Colonic mucosa (tissue), 4 donors: ENCODE results near the gene IL20. TPM values are rescaled to one million over a fixed set of nuclear protein-coding genes. Genes with fewer than 3 reads are reported as not detected.

Source experiments
- DNase-seq: peaks from one replicate; pipeline ENCODE4 v3.0.0-alpha.2; 2020
- H3K27ac ChIP-seq: fragments of 200-600 bp; one replicate; pipeline ENCODE4 v1.8.0; 2021
- H3K27me3 ChIP-seq: fragments of 200-600 bp; one replicate; pipeline ENCODE4 v1.8.0; 2021
- H3K36me3 ChIP-seq: fragments of 200-600 bp; one replicate; pipeline ENCODE4 v1.8.0; 2021
- H3K4me1 ChIP-seq: fragments of 200-600 bp; one replicate; pipeline ENCODE4 v1.8.0; 2021; ENCODE audit warnings: mild to moderate bottlenecking
- H3K4me3 ChIP-seq: fragments of 200-600 bp; one replicate; pipeline ENCODE4 v1.8.0; 2021
- H3K9ac ChIP-seq, 2 donors: one replicate each; pipeline ENCODE4 v1.7.0; 2013; ENCODE audit warnings: control low read depth in 2 of 2, low read depth in 2 of 2, low read length in 2 of 2
- H3K9me3 ChIP-seq: fragments of 200-600 bp; one replicate; pipeline ENCODE4 v1.8.0; 2021
- CTCF ChIP-seq: fragments of 200-600 bp; IDR thresholded peaks from one replicate; pipeline ENCODE4 v1.8.0; 2022; ENCODE audit warnings: antibody characterized with exemption, mild to moderate bottlenecking
- intact Hi-C: fragments of 100-400 bp; cut with DNase I; formaldehyde crosslinking; loops from one replicate; pipeline ENCODE4 v1.14.1; 2022
- total RNA-seq, 2 donors: library from RNA; stranded (reverse); fragmentation: NEBNext Ultra II Directional in 1 of 2; extraction: Animal tissue kit (Norgen Biotek cat#: 25700) in 1 of 2; gene quantifications; one replicate each; pipeline ENCODE4 v1.2.1, GENCODE V29; 2021
- donor health status: healthy.
- donor health status: DM: no; HTN: no; CAD: no.
- donor health status: DM: no; HTN: no; CAD: no.

Gene IL20
- total RNA-seq, 2 donors from 2014 or later = not detected

- Histone ChIP-seq H3K9me3 (no peaks in the 10 kb centered on the region), H3K9ac (no peak overlapping the region), H3K27me3 (no peaks in the 10 kb centered on the region), H3K4me1 (no peaks in the 10 kb centered on the region), H3K4me3 (no peak overlapping the region), H3K27ac (no peak overlapping the region), H3K36me3 (no peaks in the 10 kb centered on the region)
- TF ChIP-seq CTCF = no peak
- intact Hi-C loops = no loop called here
- no peak for DNase-seq
Measured at GRCh38 chr1:206887701-206888100, 22.3 kb downstream of the IL20 start.

- no peak for DNase-seq
- no peak for TF ChIP-seq CTCF
- Histone ChIP-seq H3K27me3 (no peaks in the 10 kb centered on the region), H3K9ac (no peak overlapping the region), H3K4me3 (no peak overlapping the region), H3K4me1 (no peaks in the 10 kb centered on the region), H3K36me3 (no peaks in the 10 kb centered on the region), H3K9me3 (no peaks in the 10 kb centered on the region), H3K27ac (no peak overlapping the region)
- intact Hi-C loops = no loop called here
Measured at GRCh38 chr1:206890125-206891060, 25.0 kb downstream of the IL20 start.

GRCh38 chr1:206891412-206891811, 26.0 kb downstream of the IL20 start:
- Histone ChIP-seq H3K27ac (no peak overlapping the region), H3K27me3 (no peaks in the 10 kb centered on the region), H3K4me3 (no peak overlapping the region), H3K9ac (no peak overlapping the region), H3K36me3 (no peaks in the 10 kb centered on the region), H3K9me3 (no peaks in the 10 kb centered on the region), H3K4me1 (no peaks in the 10 kb centered on the region)
- no peak for TF ChIP-seq CTCF
- intact Hi-C loops = no loop called here
- DNase-seq = no peak

- no peak for TF ChIP-seq CTCF
- no peaks in the 10 kb centered on the region for H3K27me3 ChIP-seq
- no peak overlapping the region for H3K27ac ChIP-seq
- H3K9me3 ChIP-seq = no peaks in the 10 kb centered on the region
- no peak for DNase-seq
- no peaks in the 10 kb centered on the region for H3K36me3 ChIP-seq
- no peaks in the 10 kb centered on the region for H3K4me1 ChIP-seq
- intact Hi-C loops = no loop called here
- no peak overlapping the region for H3K4me3 ChIP-seq
- H3K9ac ChIP-seq = no peak overlapping the region
Measured at GRCh38 chr1:206892351-206892984, 27.0 kb downstream of the IL20 start.

- TF ChIP-seq CTCF = no peak
- no peak for DNase-seq
Measured at GRCh38 chr1:206893380-206893779, 28.0 kb downstream of the IL20 start.

More at GRCh38 chr1:206893380-206893779, 28.0 kb downstream of the IL20 start:
- H3K27me3 ChIP-seq = no peaks in the 10 kb centered on the region
- H3K36me3 ChIP-seq = no peaks in the 10 kb centered on the region
- H3K4me1 ChIP-seq = no peaks in the 10 kb centered on the region
- no peak overlapping the region for H3K4me3 ChIP-seq
- H3K9ac ChIP-seq = no peak overlapping the region
- no peak overlapping the region for H3K27ac ChIP-seq
- intact Hi-C loops = no loop called here
- no peaks in the 10 kb centered on the region for H3K9me3 ChIP-seq
